Heart left ventricle (tissue), 16 donors: ENCODE measurements around the gene ESM1. TPM values are rescaled to one million over a fixed set of nuclear protein-coding genes. Genes with fewer than 3 reads are reported as not detected.

ENCODE experiments used
- ATAC-seq, 4 donors: fragments of 200-7000 bp; cut with Tn5 transposase; one replicate each; pipeline ENCODE4 v1.9.1; 2020 to 2022; ENCODE audit warnings: moderate library complexity in 4 of 4, mild to moderate bottlenecking in 3 of 4, moderate number of reproducible peaks in 1 of 4
- DNase-seq, 5 donors: peaks; one replicate each; pipeline ENCODE4 v3.0.0-alpha.2; 2020
- H3K27ac ChIP-seq, 12 donors: fragments of 200-600 bp; sonication (generic) in 4 of 12; one replicate each; pipeline versions ENCODE4 v1.5.0 to v1.8.0; 2016 to 2022; ENCODE audit warnings: mild to moderate bottlenecking in 2 of 12
- H3K27me3 ChIP-seq, 9 donors: fragments of 200-600 bp; sonication (generic) in 2 of 9; one replicate each; pipeline versions ENCODE4 v1.5.1 to v1.8.0; 2016 to 2022; ENCODE audit warnings: mild to moderate bottlenecking in 3 of 9
- H3K36me3 ChIP-seq, 9 donors: fragments of 200-600 bp; sonication (generic) in 2 of 9; one replicate each; pipeline versions ENCODE4 v1.5.0 to v1.8.0; 2018 to 2022; ENCODE audit warnings: mild to moderate bottlenecking in 2 of 9
- H3K4me1 ChIP-seq, 12 donors: fragments of 200-600 bp; sonication (generic) in 4 of 12; one replicate each; pipeline versions ENCODE4 v1.5.0 to v1.8.0; 2016 to 2022; ENCODE audit warnings: mild to moderate bottlenecking in 3 of 12
- H3K4me3 ChIP-seq, 12 donors: fragments of 200-600 bp; sonication (generic) in 4 of 12; one replicate each; pipeline versions ENCODE4 v1.5.0 to v1.8.0; 2017 to 2022; ENCODE audit warnings: mild to moderate bottlenecking in 9 of 12, moderate library complexity in 4 of 12
- H3K9me3 ChIP-seq, 12 donors: fragments of 200-600 bp; sonication (generic) in 4 of 12; one replicate each; pipeline versions ENCODE4 v1.5.0 to v1.8.0; 2016 to 2022; ENCODE audit warnings: mild to moderate bottlenecking in 1 of 12
- CTCF ChIP-seq, 12 donors: fragments of 200-600 bp; sonication (generic) in 4 of 12; IDR thresholded peaks; one replicate each; pipeline versions ENCODE4 v1.5.0 to v1.8.0; 2018 to 2022; ENCODE audit warnings: antibody characterized with exemption in 12 of 12, mild to moderate bottlenecking in 5 of 12
- POLR2A ChIP-seq, 2 donors: fragments of 450-650 bp; IDR thresholded peaks; one replicate each; pipeline ENCODE4 v1.6.1; 2017; ENCODE audit warnings: antibody characterized with exemption in 2 of 2, mild to moderate bottlenecking in 2 of 2, moderate library complexity in 2 of 2
- WGBS, 4 donors: extraction: QIAGEN DNeasy Blood & Tissue Kit in 2 of 4; methylation state at CpG; one replicate each; pipeline versions ENCODE4 v1.1.5 to v1.1.7; 2013 to 2018; 5-methylcytosine and 5-hydroxymethylcytosine counted together
- intact Hi-C, 10 donors: fragments of 100-400 bp; cut with DNase I; formaldehyde crosslinking; loops; one replicate each; pipeline versions ENCODE4 v1.11.1 to v1.14.2; 2022
- polyA plus RNA-seq, 2 donors: library from polyadenylated mRNA; stranded (reverse); fragments of 200-250 nt; gene quantifications; one replicate each; pipeline ENCODE4 v1.2.3, GENCODE V29; 2013
- total RNA-seq, 9 donors: library from RNA; depleted of rRNA in 2 of 9; stranded (reverse); fragments of >200 nt in 2 of 9; fragmentation: NEBNext Ultra II Directional in 3 of 9; extraction: Animal tissue kit (Norgen Biotek cat#: 25700) in 3 of 9; gene quantifications; one replicate each; pipeline versions ENCODE4 v1.1.0 to v1.2.4, GENCODE V29; 2016 to 2023
- donor health status: ischemic (EF 13 %, LVEDD 7.1; RV severe dilation, severe dysfunction).
- donor health status: healthy with polysubstance abuse.
- donor health status: DM: no; HTN: yes; CAD: no.
- donor health status: DM: no; HTN: no; CAD: no.
- donor health status: ischemic (EF 25% LVEDD 6.9; RV normal size, moderate dysfunction).
- donor health status: ischemic (EF 25% LVEDD 5.7; RV mildly dilated, moderate dysfunction).
- donor health status: healthy.
- donor health status: DM: yes; HTN: yes; CAD: no.
- donor health status: ischemic (EF 35%, LVEDD 5.7; RV mildly dilated, moderate dysfunction).
- donor health status: nonischemic (EF 11% LVEDD 7.7; RV severe dilation, severe dysfunction).
- donor health status: DM: yes; HTN: yes; CAD: no.
- donor health status: PGD.
- donor health status: ischemic (EF 29% LVEDD 5.4; RV normal size, mild dysfunction).
- donor health status: nonischemic (EF 23%, LVEDD 6.1; RV moderate dilation, normal function).

Gene ESM1
- total and polyA plus RNA-seq, 11 donors, result 0.23 to 3.8 (median 0.77) TPM; not detected in 5

GRCh38 chr5:54942064-54942778 lies 43.2 kb downstream of the ESM1 start:
- Histone ChIP-seq H3K27me3 (peaks cover 0 to 3% (median 0%) of the 10 kb centered on the region in 9 donors), H3K36me3 (no peaks in the 10 kb centered on the region), H3K4me1 (no peaks in the 10 kb centered on the region), H3K4me3 (no peak overlapping the region), H3K27ac (no peak overlapping the region), H3K9me3 (no peaks in the 10 kb centered on the region)
- WGBS, 4 donors, result 51 to 65% (median 56%) methylated on average over 9 of the region's 9 CpGs
- DNase-seq (no peak), ATAC-seq (peak in 1 of 4 donors; percentile 36)
- intact Hi-C loops, result loop anchor here in 6 of 10 donors (5.0 to 10.0 kb wide), 3 partner anchors 200 to 205 kb away; no protein-coding TSS in a partner anchor
- no peak for TF ChIP-seq POLR2A (IDR thresholded peaks at IDR 0.05)
- no peak for TF ChIP-seq CTCF (IDR thresholded peaks at IDR 0.05)

GRCh38 chr5:54936201-54936600 lies 49.2 kb downstream of the ESM1 start:
- DNase-seq (no peak), ATAC-seq (no peak)
- 61 to 70% (median 68%) methylated on average over 5 of the region's 5 CpGs for WGBS, 4 donors
- Histone ChIP-seq H3K4me1 (no peaks in the 10 kb centered on the region), H3K36me3 (no peaks in the 10 kb centered on the region), H3K27me3 (peaks cover 0 to 18% (median 4%) of the 10 kb centered on the region in 9 donors), H3K27ac (no peak overlapping the region), H3K4me3 (no peak overlapping the region), H3K9me3 (no peaks in the 10 kb centered on the region)
- intact Hi-C loops, result loop anchor here in 1 of 10 donors (10.0 kb wide), 1 partner anchor 59 kb away; no protein-coding TSS in a partner anchor
- no peak for TF ChIP-seq CTCF (IDR thresholded peaks at IDR 0.05)
- TF ChIP-seq POLR2A (IDR thresholded peaks at IDR 0.05), result no peak

- ATAC-seq (no peak), DNase-seq (no peak)
- Histone ChIP-seq H3K9me3 (no peaks in the 10 kb centered on the region), H3K4me3 (no peak overlapping the region), H3K27me3 (peaks cover 0 to 25% (median 4%) of the 10 kb centered on the region in 9 donors), H3K36me3 (no peaks in the 10 kb centered on the region), H3K27ac (no peak overlapping the region), H3K4me1 (no peaks in the 10 kb centered on the region)
- TF ChIP-seq POLR2A (IDR thresholded peaks at IDR 0.05), result no peak
- no peak for TF ChIP-seq CTCF (IDR thresholded peaks at IDR 0.05)
- intact Hi-C loops, result loop anchor here in 1 of 10 donors (10.0 kb wide), 1 partner anchor 62 kb away; no protein-coding TSS in a partner anchor
- 61 to 73% (median 66%) methylated on average over 6 of the region's 6 CpGs for WGBS, 4 donors
Observed at GRCh38 chr5:54932789-54933188, 52.6 kb downstream of the ESM1 start.

- H3K4me3 ChIP-seq, result no peak overlapping the region
- DNase-seq, result no peak
- no peak for ATAC-seq
- H3K27me3 ChIP-seq, result peaks cover 0 to 25% (median 4%) of the 10 kb centered on the region in 9 donors
- H3K9me3 ChIP-seq, result peaks cover 0 to 14% (median 0%) of the 10 kb centered on the region in 12 donors
- TF ChIP-seq POLR2A (IDR thresholded peaks at IDR 0.05), result no peak
- no peak for TF ChIP-seq CTCF (IDR thresholded peaks at IDR 0.05)
- no peaks in the 10 kb centered on the region for H3K36me3 ChIP-seq
- intact Hi-C loops, result loop anchor here in 1 of 10 donors (10.0 kb wide), 1 partner anchor 64 kb away; no protein-coding TSS in a partner anchor
- H3K27ac ChIP-seq, result no peak overlapping the region
- WGBS, 4 donors, result 81 to 85% (median 84%) methylated on average over 2 of the region's 2 CpGs
- no peaks in the 10 kb centered on the region for H3K4me1 ChIP-seq
Observed at GRCh38 chr5:54930736-54931135, 54.7 kb downstream of the ESM1 start.
